AG20443 (cell line): Measurements from ENCODE around the gene KRTAP11-1.

Experiments used
- DNase-seq: peaks from one replicate; pipeline ENCODE4 v3.0.0; 2012; ENCODE audit warnings: low spot score, mixed read lengths

KRTAP11-1 gene, protein sequence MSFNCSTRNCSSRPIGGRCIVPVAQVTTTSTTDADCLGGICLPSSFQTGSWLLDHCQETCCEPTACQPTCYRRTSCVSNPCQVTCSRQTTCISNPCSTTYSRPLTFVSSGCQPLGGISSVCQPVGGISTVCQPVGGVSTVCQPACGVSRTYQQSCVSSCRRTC

GRCh38 chr21:30881480-30881879 lies at the start of gene KRTAP11-1:
TSS of gene KRTAP11-1 (minus strand) at chr21:30881580. CDS start at chr21:30881524, 56 bp downstream.
- no peak for DNase-seq

- DNase-seq, result no peak
Measured at GRCh38 chr21:30924146-30924700, 42.8 kb upstream of the KRTAP11-1 start.

DNA sequence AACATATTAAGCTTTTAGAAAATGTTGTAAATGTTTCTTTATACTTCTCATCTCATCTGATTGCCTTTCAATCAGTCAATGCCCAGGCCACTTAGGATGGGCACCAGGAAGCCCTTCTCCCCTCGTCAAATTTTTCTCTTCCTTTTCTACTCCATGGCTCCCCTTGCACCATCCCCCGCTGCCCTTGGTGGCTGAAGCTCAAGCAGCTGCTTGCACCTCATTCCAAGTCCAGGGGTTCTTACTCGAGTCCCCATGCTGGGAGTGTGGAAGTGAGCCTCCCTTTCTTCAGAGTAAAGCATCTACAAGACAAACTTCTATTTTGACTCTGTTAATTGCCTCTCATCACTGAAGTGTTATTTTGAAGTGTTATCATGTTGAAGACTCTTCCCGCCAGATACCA lies 39.7 kb upstream of the KRTAP11-1 start:
- DNase-seq, result no peak

DNA sequence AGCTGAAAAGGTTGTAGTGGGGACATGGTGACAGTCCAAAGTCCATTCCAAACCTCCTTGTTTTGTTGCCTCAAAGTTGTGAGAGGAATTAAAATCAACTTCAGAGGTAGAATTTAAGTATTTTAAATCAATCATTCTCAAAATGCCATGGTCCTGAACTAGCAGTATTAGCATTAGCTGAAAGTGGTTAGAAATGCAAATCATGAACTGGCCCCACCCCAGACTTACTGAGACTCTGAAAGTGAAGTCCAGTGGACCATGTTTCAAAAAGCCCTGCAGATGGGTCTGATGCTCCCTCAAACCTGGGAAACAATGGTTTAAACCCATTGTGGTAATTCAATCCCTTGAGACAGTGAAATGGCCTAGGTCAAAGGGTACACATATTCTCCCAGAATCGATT lies 36.2 kb upstream of the KRTAP11-1 start:
- no peak for DNase-seq

DNA sequence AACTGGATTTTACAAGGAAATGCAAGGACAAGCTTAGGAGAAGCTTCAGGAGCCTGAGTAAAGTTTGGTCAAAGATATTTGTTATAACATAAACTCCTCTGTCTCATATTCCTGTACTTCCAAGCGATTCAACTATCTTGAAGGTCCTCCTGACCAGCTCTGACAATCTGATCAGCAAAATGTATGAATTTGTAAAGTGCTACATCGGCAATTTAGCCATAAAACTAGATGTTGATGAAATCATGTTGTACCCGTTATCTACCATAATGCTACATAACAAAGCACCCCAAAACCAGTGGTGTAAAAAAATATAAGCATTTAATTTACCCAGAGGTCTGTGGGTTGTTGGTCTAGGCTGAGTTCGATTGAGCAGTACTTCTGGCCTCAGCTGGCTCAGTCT lies 19.5 kb upstream of the KRTAP11-1 start:
- DNase-seq, result no peak

DNA sequence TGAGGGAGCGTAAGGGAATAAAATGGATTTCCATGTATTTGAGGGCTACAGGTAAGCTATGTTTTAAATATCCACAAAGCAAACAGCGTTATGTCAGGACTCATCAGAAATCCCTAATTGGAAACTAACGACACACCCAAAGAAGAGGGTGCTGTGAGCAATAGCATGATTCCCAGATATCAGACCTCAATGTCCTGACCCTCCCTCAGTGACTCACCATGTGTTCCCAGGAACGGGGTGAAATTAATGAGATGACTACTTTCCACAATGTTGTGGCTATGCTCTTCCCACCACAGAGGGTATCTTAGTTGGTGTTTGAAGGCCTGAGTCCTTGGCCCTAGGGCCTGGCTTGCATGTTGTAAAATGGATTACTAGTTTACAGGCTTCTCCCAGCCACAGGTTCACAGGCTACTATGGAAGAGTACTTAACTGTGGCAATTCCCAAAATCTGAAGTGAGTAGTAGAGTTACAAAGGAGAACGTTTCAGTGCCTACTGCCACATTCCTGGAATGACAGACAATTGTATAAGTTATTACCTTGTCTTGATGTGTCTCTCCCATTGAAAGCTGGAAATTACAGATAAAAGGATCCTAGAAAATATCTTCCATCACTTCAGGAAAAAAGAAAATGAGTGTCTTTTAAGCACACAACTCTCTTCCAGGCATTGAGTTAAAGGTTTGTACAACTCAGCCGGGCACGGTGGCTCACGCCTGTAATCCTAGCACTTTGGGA lies 1.7 kb upstream of the KRTAP11-1 start:
- no peak for DNase-seq

- no peak for DNase-seq
Measured at GRCh38 chr21:30880914-30881313, 466 bp downstream of the KRTAP11-1 start.

- DNase-seq, result no peak
Measured at GRCh38 chr21:30874526-30874925, 6.9 kb downstream of the KRTAP11-1 start.

DNA sequence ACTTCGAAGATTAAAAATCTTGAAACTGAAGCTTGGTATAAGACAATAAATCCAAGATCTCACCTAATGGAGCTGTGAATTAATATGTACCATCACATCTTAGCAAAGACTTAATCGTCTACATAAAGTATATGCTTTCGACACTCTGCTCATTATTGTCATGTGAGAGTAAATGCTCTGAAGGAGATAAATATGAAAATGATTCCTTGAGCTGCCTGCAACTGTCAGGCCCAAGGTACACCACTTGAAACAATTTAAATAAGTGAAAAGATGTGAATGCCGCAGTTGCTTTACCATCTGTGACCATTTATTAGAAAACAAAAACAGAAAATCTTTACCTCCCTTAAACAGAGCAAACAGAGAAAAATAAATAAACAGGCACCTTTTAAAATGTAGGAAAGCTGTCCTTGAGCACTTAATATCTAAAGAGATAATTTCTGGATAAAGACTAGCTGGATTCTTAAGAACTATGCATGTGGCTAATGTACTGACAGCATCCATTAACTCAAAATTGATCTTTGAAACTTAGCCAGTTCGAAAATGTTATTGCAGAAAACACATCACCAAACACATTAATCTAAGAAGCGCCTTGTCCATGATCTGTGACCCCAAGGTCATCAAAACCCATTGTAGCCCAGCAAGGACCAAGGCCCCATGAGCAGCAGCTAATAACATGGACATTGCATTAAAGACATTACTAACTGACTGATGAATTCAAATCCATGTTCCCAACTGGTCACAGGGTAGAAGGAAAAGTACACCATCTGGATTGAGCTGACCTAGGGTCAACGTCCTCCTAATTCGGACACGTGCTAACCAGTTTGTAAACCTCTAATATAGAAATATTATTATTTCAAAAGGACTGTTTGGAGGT lies 33.5 kb downstream of the KRTAP11-1 start:
- DNase-seq, result no peak

DNA sequence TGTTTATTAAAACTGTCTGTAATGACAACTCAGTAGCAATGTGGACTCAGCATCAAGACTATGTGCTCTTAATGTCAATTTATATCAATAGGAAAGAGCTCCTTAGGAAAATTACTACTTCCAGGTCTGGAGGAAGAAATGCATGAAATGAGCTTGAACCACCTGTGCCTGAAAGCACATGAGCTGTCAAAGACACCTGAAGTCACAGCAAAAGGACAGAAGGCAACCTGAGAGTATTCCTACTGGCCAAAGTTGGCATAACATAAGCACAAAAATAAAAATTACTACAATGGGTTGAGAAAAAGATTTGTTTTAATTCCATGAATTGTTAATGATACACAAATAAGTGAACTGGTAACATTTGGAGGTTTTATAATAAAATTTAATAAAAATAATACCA lies 38.4 kb downstream of the KRTAP11-1 start:
- no peak for DNase-seq

DNA sequence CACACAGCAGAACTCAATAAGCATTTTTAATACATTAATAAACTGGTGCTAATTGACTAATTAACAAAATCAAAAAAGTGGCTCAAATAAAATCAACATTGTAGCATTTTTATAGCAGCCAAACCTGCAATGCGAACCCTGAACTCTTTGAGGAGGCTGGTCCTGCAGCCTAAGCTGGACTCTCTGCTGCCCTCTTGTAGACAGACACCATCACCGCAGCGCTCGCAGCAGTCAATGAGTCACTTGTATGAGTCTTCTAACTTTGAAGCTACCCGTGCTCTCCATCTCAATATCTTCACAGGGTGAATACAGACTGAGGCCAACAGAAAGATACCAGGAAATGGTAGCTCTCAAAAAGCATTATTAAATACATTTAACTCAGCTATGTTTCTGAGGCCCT lies 42.1 kb downstream of the KRTAP11-1 start:
- peak; percentile 13 for DNase-seq

- no peak for DNase-seq
Measured at GRCh38 chr21:30838536-30838935, 42.8 kb downstream of the KRTAP11-1 start.

DNA sequence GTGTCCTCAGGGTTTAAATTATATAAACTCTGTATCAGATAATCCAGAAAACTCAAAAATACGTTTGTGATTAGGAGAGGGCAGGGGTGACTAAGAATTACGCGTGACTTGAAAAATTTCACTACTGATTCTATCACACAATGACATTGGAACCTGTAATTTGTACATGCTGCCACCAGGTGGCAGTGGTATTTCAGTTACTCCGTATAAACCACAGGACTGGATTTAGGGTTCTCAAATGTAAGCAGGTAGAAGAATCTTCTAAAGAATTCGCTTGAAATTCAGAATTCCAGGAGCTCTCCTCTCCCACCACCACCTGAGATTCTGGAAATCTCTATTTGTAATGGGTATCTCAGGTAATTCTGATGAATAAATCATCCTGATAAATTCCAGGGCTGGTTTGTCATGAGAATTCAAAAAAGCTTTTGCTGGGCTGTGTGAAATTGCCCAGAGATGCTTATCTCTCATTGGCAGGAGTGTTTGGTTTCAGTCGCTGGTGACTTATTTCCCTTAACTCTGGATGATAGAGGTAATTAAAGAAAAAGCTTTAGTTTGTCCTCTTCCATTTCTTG lies 50.1 kb downstream of the KRTAP11-1 start:
- DNase-seq, result no peak
